GM19025 (cell line): ENCODE data around the gene DNAJC4.
A peak's percentile ranks its signal among the peaks of the same experiment; 100 is the strongest.

Experiments
- ATAC-seq: cut with Tn5 transposase; IDR thresholded peaks from one replicate; pipeline ENCODE4 v1.9.1; 2021; ENCODE audit warnings: mild to moderate bottlenecking, low read depth, moderate library complexity; ENCODE audit not compliant: unreplicated experiment

DNAJC4 gene

GRCh38 chr11:64208086-64208795 is 22.1 kb upstream of the DNAJC4 start:
- no peak for ATAC-seq

GRCh38 chr11:64208796-64209562 is 21.4 kb upstream of the DNAJC4 start:
- no peak for ATAC-seq

GRCh38 chr11:64209563-64209843 is 20.8 kb upstream of the DNAJC4 start:
- ATAC-seq = no peak

- ATAC-seq = no peak
These were observed 19.9 kb upstream of the DNAJC4 start for GRCh38 chr11:64210301-64211020.

GRCh38 chr11:64211181-64211872 is 19.0 kb upstream of the DNAJC4 start:
- no peak for ATAC-seq

- ATAC-seq = no peak
These were observed 13.5 kb upstream of the DNAJC4 start for GRCh38 chr11:64216879-64217278.

GRCh38 chr11:64218628-64219353 is 11.6 kb upstream of the DNAJC4 start:
- no peak for ATAC-seq

- no peak for ATAC-seq
These were observed 11.0 kb upstream of the DNAJC4 start for GRCh38 chr11:64219354-64219684.

- ATAC-seq = no peak
These were observed 10.6 kb upstream of the DNAJC4 start for GRCh38 chr11:64219755-64220154.

GRCh38 chr11:64220271-64220670 is 10.1 kb upstream of the DNAJC4 start:
- no peak for ATAC-seq

- no peak for ATAC-seq
These were observed 9.6 kb upstream of the DNAJC4 start for GRCh38 chr11:64220798-64221197.

GRCh38 chr11:64222651-64223000 is 7.7 kb upstream of the DNAJC4 start:
- ATAC-seq = no peak

GRCh38 chr11:64223001-64223651 is 7.2 kb upstream of the DNAJC4 start:
- no peak for ATAC-seq

- no peak for ATAC-seq
These were observed 6.0 kb upstream of the DNAJC4 start for GRCh38 chr11:64224151-64224890.

- no peak for ATAC-seq
These were observed 5.3 kb upstream of the DNAJC4 start for GRCh38 chr11:64224891-64225607.

GRCh38 chr11:64225608-64226506 is 4.5 kb upstream of the DNAJC4 start, which contains the start of the genes NUDT22 and TRPT1:
TSS of gene NUDT22 (plus strand) at chr11:64226274. CDS start at chr11:64226653, 379 bp downstream.
TSS of gene TRPT1 (minus strand) at chr11:64226186. CDS start at chr11:64225860, 326 bp downstream.
- peak; percentile 42 for ATAC-seq

GRCh38 chr11:64226507-64227051 is 3.8 kb upstream of the DNAJC4 start:
- peak; percentile 19 for ATAC-seq
